GM13977 (cell line): ENCODE data around the gene MRPL28.
"Not testable (repeated sequence)": the region's sequence is repeated elsewhere in the genome, so short reads cannot be mapped to it uniquely, and the experiment has no call there.

ENCODE experiments used
- DNase-seq: peaks from one replicate; pipeline ENCODE4 v3.0.0; 2012; ENCODE audit warnings: low spot score
- CTCF ChIP-seq: IDR thresholded peaks from 2 replicates; pipeline ENCODE4 v1.5.1; 2012; ENCODE audit warnings: mild to moderate bottlenecking, control low read depth; ENCODE audit not compliant: insufficient read depth; ENCODE audit errors: extremely low read depth, missing control alignments
- in situ Hi-C: fragments of 300-500 bp; cut with MboI; formaldehyde crosslinking; loops from one replicate; pipeline ENCODE4 v1.12.0; 2022; ENCODE audit warnings: low sequenced_read_pairs, low pct_unique_long_range_greater_than_20kb, mixed read lengths, inconsistent platforms; ENCODE audit not compliant: unreplicated experiment

MRPL28 gene

GRCh38 chr16:351804-352520, 18.4 kb downstream of the MRPL28 start:
- no peak for TF ChIP-seq CTCF
- in situ Hi-C loops, result no loop called here
- DNase-seq, result peak; percentile 60

- in situ Hi-C loops, result no loop called here
- DNase-seq, result no peak
- TF ChIP-seq CTCF, result no peak
Measured at GRCh38 chr16:350203-350602, 20.1 kb downstream of the MRPL28 start.

- TF ChIP-seq CTCF, result no peak
- in situ Hi-C loops, result no loop called here
- DNase-seq, result peak; percentile 74
Measured at GRCh38 chr16:349211-349610, 21.1 kb downstream of the MRPL28 start.

GRCh38 chr16:348495-348894, 21.8 kb downstream of the MRPL28 start:
- DNase-seq, in situ Hi-C loops: not testable (repeated sequence)

GRCh38 chr16:347203-347602, 23.1 kb downstream of the MRPL28 start:
- in situ Hi-C loops, result no loop called here
- no peak for DNase-seq
- no peak for TF ChIP-seq CTCF

- DNase-seq, result no peak
- in situ Hi-C loops, result no loop called here
- TF ChIP-seq CTCF, result no peak
Measured at GRCh38 chr16:346587-346986, 23.8 kb downstream of the MRPL28 start.

- no peak for TF ChIP-seq CTCF
- in situ Hi-C loops, result no loop called here
- DNase-seq, result no peak
Measured at GRCh38 chr16:345772-346171, 24.6 kb downstream of the MRPL28 start.
